ENCODE measurements around the gene PACS1.

PACS1 gene

DNA sequence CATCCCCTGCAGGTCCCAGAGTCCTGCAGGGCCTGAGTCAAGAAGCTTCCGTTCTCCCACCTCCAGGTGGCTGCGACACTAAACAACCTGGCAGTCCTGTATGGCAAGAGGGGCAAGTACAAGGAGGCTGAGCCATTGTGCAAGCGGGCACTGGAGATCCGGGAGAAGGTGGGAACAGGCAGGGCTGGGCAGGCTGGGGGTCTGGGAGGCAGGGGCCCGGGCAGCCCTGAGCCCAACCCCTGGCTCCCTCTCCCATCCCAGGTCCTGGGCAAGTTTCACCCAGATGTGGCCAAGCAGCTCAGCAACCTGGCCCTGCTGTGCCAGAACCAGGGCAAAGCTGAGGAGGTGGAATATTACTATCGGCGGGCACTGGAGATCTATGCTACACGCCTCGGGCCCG, 193.7 kb downstream of the PACS1 start:
- no peaks in the 10 kb centered on the region for H3K27me3 ChIP-seq (ENCODE audit: low read depth, low read length)
- H3K4me3 ChIP-seq (ENCODE audit: low read length) = no peak overlapping the region
- peaks cover 25% of the 10 kb centered on the region for H3K36me3 ChIP-seq (replicated peaks; ENCODE audit: low read depth, low read length)
- no peak overlapping the region for H2AFZ ChIP-seq (ENCODE audit: low read depth, low read length)
- no peak overlapping the region for H3K27ac ChIP-seq (ENCODE audit: low read length)
- peaks cover 8% of the 10 kb centered on the region for H3K79me2 ChIP-seq (ENCODE audit: low read length)
- H4K20me1 ChIP-seq (ENCODE audit: insufficient read depth, low read length) = no peaks in the 10 kb centered on the region
- H3K9ac ChIP-seq (ENCODE audit: low read length) = no peak overlapping the region
- H3K4me1 ChIP-seq (ENCODE audit: low read length) = peaks cover 3% of the 10 kb centered on the region
- no peaks in the 10 kb centered on the region for H3K9me3 ChIP-seq (ENCODE audit: insufficient read depth, low read length)
- TF ChIP-seq, protein P1, sequence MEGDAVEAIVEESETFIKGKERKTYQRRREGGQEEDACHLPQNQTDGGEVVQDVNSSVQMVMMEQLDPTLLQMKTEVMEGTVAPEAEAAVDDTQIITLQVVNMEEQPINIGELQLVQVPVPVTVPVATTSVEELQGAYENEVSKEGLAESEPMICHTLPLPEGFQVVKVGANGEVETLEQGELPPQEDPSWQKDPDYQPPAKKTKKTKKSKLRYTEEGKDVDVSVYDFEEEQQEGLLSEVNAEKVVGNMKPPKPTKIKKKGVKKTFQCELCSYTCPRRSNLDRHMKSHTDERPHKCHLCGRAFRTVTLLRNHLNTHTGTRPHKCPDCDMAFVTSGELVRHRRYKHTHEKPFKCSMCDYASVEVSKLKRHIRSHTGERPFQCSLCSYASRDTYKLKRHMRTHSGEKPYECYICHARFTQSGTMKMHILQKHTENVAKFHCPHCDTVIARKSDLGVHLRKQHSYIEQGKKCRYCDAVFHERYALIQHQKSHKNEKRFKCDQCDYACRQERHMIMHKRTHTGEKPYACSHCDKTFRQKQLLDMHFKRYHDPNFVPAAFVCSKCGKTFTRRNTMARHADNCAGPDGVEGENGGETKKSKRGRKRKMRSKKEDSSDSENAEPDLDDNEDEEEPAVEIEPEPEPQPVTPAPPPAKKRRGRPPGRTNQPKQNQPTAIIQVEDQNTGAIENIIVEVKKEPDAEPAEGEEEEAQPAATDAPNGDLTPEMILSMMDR (IDR thresholded peaks at IDR 0.05; ENCODE audit: low read depth, low read length) = no peak
- TF ChIP-seq EZH2phosphoT487 (IDR thresholded peaks at IDR 0.05; ENCODE audit: low read depth) = no peak
- H3K4me2 ChIP-seq (ENCODE audit: low read length) = no peak overlapping the region

DNA sequence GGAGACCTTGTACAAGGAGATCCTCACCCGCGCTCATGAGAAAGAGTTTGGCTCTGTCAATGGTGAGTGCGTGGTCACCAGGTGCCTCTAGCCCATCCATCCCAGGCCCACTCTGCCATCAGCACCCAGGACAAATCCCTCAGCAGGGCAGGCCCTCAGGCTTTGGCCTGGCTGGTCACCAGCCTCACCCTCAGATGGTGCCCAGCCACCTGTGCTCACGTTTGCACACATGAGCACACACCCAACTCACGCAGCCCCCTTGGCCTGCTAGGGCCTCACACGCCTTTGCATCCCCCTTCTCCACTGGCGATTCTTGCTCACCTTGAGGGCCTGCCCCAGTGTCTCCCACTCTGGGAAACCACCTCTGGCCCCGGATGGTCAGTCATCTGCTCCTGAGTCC, 194.3 kb downstream of the PACS1 start:
- H3K9me3 ChIP-seq (ENCODE audit: insufficient read depth, low read length) = no peaks in the 10 kb centered on the region
- H3K4me2 ChIP-seq (ENCODE audit: low read length) = no peak overlapping the region
- peaks cover 21% of the 10 kb centered on the region for H3K36me3 ChIP-seq (replicated peaks; ENCODE audit: low read depth, low read length)
- H3K27me3 ChIP-seq (ENCODE audit: low read depth, low read length) = no peaks in the 10 kb centered on the region
- TF ChIP-seq, protein P1 (IDR thresholded peaks at IDR 0.05; ENCODE audit: low read depth, low read length) = no peak
- no peak for TF ChIP-seq EZH2phosphoT487 (IDR thresholded peaks at IDR 0.05; ENCODE audit: low read depth)
- no peak overlapping the region for H3K9ac ChIP-seq (ENCODE audit: low read length)
- no peaks in the 10 kb centered on the region for H4K20me1 ChIP-seq (ENCODE audit: insufficient read depth, low read length)
- no peak overlapping the region for H3K4me3 ChIP-seq (ENCODE audit: low read length)
- H3K79me2 ChIP-seq (ENCODE audit: low read length) = peaks cover 8% of the 10 kb centered on the region
- H2AFZ ChIP-seq (ENCODE audit: low read depth, low read length) = no peak overlapping the region
- no peak overlapping the region for H3K27ac ChIP-seq (ENCODE audit: low read length)
- peaks cover 1% of the 10 kb centered on the region for H3K4me1 ChIP-seq (ENCODE audit: low read length)

DNA sequence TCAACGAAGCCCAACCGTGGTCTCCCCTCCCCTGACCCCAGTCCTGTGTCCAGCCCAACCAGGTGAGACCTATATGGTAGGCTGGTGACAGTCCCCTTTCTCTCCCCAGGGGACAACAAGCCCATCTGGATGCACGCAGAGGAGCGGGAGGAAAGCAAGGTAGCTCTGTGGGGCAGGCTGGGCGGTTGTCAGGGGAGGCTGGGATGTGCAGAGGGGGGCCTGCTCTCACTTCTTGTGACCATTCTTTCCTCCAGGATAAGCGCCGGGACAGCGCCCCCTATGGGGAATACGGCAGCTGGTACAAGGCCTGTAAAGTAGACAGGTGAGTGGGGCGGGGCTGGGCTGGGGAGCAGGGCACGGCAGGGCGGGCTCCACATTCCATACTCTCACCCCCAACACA, 194.8 kb downstream of the PACS1 start:
- Histone ChIP-seq H2AFZ (ENCODE audit: low read depth, low read length) (no peak overlapping the region), H3K27ac (ENCODE audit: low read length) (no peak overlapping the region), H4K20me1 (ENCODE audit: insufficient read depth, low read length) (peaks cover 3% of the 10 kb centered on the region; the same call in 1 of the 2 replicates), H3K4me3 (ENCODE audit: low read length) (no peak overlapping the region), H3K9ac (ENCODE audit: low read length) (no peak overlapping the region), H3K4me2 (ENCODE audit: low read length) (no peak overlapping the region), H3K4me1 (ENCODE audit: low read length) (peaks cover 7% of the 10 kb centered on the region), H3K36me3 (replicated peaks; ENCODE audit: low read depth, low read length) (peaks cover 16% of the 10 kb centered on the region), H3K79me2 (ENCODE audit: low read length) (peaks cover 13% of the 10 kb centered on the region), H3K27me3 (ENCODE audit: low read depth, low read length) (no peaks in the 10 kb centered on the region), H3K9me3 (ENCODE audit: insufficient read depth, low read length) (no peaks in the 10 kb centered on the region)
- TF ChIP-seq, protein P1 (IDR thresholded peaks at IDR 0.05; ENCODE audit: low read depth, low read length) = peak; percentile 64
- no peak for TF ChIP-seq EZH2phosphoT487 (IDR thresholded peaks at IDR 0.05; ENCODE audit: low read depth)

DNA sequence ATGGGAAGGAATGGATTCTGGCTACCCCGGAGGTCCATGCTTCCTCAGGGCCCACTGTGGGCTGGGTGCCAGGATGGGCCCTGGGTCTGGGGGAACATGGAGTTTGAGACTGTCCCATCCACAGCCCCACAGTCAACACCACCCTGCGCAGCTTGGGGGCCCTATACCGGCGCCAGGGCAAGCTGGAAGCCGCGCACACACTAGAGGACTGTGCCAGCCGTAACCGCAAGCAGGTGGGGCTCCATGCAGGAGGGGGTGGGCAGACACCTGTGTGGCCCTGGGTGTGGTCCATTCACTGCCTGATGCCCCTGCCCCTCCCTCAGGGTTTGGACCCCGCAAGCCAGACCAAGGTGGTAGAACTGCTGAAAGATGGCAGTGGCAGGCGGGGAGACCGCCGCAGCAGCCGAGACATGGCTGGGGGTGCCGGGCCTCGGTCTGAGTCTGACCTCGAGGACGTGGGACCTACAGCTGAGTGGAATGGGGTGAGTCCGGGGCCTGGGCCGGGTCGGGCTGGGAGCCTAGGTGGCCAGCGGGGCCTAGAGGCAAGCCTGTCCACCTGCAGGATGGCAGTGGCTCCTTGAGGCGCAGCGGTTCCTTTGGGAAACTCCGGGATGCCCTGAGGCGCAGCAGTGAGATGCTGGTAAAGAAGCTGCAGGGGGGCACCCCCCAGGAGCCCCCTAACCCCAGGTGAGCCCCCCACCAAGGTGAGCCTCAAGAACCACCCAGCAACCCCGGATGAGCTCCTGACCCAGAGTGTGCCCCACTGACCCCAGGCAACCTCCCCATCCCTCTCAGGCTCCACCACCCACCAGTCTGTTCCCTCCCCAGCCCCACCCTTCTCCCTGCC, 195.7 kb downstream of the PACS1 start:
- no peak overlapping the region for H3K9ac ChIP-seq (ENCODE audit: low read length)
- H3K27me3 ChIP-seq (ENCODE audit: low read depth, low read length) = no peaks in the 10 kb centered on the region
- H3K27ac ChIP-seq (ENCODE audit: low read length) = no peak overlapping the region
- H3K4me2 ChIP-seq (ENCODE audit: low read length) = no peak overlapping the region
- peaks cover 14% of the 10 kb centered on the region for H3K36me3 ChIP-seq (replicated peaks; ENCODE audit: low read depth, low read length)
- no peak overlapping the region for H3K4me3 ChIP-seq (ENCODE audit: low read length)
- peaks cover 9% of the 10 kb centered on the region for H4K20me1 ChIP-seq (ENCODE audit: insufficient read depth, low read length)
- no peak overlapping the region for H2AFZ ChIP-seq (ENCODE audit: low read depth, low read length)
- peaks cover 21% of the 10 kb centered on the region for H3K79me2 ChIP-seq (ENCODE audit: low read length)
- TF ChIP-seq, protein P1 (IDR thresholded peaks at IDR 0.05; ENCODE audit: low read depth, low read length) = no peak
- TF ChIP-seq EZH2phosphoT487 (IDR thresholded peaks at IDR 0.05; ENCODE audit: low read depth) = no peak
- peaks cover 7% of the 10 kb centered on the region for H3K4me1 ChIP-seq (ENCODE audit: low read length)
- H3K9me3 ChIP-seq (ENCODE audit: insufficient read depth, low read length) = no peaks in the 10 kb centered on the region
